AG10803 (cell line): ENCODE results near the gene DTWD2.
A peak's percentile ranks its signal among the peaks of the same experiment; 100 is the strongest.
"Not testable (repeated sequence)": the region's sequence is repeated elsewhere in the genome, so short reads cannot be mapped to it uniquely, and the experiment has no call there.

ENCODE experiments used
- DNase-seq: peaks from one replicate; pipeline ENCODE4 v3.0.0; 2010; ENCODE audit warnings: low read depth
- H3K4me3 ChIP-seq: 2 replicates; pipeline ENCODE4 v1.5.1; 2011; ENCODE audit warnings: mild to moderate bottlenecking, low read length, control low read depth
- TF ChIP-seq, protein P1 (sequence below): conservative IDR thresholded peaks from 2 replicates; pipeline ENCODE4 v1.5.1; 2011; ENCODE audit warnings: mild to moderate bottlenecking, low read length, control low read depth, inconsistent platforms

The DTWD2 gene

GRCh38 chr5:118981783-118982182 lies 6.6 kb downstream of the DTWD2 start:
- TF ChIP-seq, protein P1, sequence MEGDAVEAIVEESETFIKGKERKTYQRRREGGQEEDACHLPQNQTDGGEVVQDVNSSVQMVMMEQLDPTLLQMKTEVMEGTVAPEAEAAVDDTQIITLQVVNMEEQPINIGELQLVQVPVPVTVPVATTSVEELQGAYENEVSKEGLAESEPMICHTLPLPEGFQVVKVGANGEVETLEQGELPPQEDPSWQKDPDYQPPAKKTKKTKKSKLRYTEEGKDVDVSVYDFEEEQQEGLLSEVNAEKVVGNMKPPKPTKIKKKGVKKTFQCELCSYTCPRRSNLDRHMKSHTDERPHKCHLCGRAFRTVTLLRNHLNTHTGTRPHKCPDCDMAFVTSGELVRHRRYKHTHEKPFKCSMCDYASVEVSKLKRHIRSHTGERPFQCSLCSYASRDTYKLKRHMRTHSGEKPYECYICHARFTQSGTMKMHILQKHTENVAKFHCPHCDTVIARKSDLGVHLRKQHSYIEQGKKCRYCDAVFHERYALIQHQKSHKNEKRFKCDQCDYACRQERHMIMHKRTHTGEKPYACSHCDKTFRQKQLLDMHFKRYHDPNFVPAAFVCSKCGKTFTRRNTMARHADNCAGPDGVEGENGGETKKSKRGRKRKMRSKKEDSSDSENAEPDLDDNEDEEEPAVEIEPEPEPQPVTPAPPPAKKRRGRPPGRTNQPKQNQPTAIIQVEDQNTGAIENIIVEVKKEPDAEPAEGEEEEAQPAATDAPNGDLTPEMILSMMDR = no peak
- H3K4me3 ChIP-seq = no peak overlapping the region
- DNase-seq = no peak

DNA sequence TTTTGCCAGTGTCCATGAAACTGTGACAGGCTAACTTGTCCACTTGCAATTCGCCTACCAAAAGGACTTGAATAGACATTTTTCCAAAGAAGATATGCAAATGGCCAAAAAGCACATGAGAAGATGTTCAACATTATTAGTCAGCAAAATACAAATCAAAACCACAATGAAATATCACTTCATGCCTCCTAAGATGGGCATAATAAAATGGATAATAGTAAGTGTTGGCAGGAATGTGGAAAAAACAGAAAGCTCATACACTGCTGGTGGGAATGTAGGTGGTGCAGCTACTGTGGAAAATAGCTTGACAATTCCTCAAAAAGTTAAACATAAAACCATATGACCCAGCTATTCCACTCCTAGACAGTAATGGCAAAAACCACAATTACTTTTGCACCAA lies 7.9 kb downstream of the DTWD2 start:
- TF ChIP-seq, protein P1 = no peak
- no peak overlapping the region for H3K4me3 ChIP-seq
- DNase-seq = no peak

GRCh38 chr5:118980017-118980416 lies 8.3 kb downstream of the DTWD2 start:
- TF ChIP-seq, protein P1 = no peak
- no peak overlapping the region for H3K4me3 ChIP-seq
- DNase-seq = no peak

GRCh38 chr5:118973779-118974445 lies 14.4 kb downstream of the DTWD2 start:
- not testable (repeated sequence) for H3K4me3 ChIP-seq, DNase-seq

DNA sequence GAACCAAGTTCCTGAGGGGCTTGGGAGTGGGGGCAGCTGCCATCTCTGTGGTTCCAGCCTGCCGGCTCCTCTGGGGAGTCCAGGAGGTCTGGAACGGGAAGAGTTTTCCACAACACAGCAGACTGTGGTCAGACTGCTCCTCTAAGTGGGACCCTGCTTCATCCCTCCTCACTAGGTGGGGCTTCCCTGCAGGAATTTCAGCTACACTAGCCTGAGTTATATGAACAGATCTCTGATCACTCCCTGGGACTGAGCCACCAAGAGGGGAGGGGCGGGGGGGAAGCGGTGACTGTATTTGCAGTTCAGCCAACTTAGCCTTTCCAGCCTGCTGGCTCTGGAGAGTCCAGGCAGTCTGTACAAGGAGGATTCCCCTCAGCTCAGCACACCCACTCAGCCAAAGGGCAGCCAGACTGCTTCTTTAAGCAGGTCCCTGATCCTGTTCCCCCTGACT lies 19.4 kb downstream of the DTWD2 start:
- TF ChIP-seq, protein P1 = no peak
- H3K4me3 ChIP-seq = no peak overlapping the region
- DNase-seq = peak; percentile 3

GRCh38 chr5:118968406-118968911 lies 19.9 kb downstream of the DTWD2 start:
- TF ChIP-seq, protein P1 = no peak
- H3K4me3 ChIP-seq = no peak overlapping the region
- DNase-seq = no peak

DNA sequence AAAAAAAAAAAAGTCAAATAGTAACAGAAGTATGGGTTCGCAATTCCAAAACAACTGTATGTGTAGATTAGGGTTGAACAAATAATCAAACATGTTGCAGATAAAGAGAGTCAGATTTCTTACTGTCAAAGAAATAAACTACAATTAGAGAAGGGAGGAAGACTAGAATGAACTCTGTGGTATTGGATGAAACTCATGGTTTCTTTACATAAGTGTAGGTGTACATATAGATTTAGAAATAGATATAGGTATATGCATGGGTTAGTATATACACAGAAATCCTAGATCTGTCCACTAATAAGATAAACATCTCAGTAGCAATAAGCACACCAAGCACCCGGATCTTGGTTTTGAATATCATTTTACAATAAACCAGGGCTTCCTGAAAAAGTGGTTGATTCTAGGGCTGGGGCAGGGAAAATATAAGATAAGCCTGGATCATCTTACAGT lies 21.3 kb downstream of the DTWD2 start:
- H3K4me3 ChIP-seq = no peak overlapping the region
- no peak for DNase-seq
- TF ChIP-seq, protein P1 = no peak
